CD1c-positive myeloid dendritic cell (primary cell): ENCODE results near the gene CD14.
"Not testable (repeated sequence)": the region's sequence is repeated elsewhere in the genome, so short reads cannot be mapped to it uniquely, and the experiment has no call there.

Experiments used
- DNase-seq: peaks from one replicate; pipeline ENCODE4 v3.0.0-alpha.2; 2016; ENCODE audit errors: extremely low spot score

CD14 gene

DNA sequence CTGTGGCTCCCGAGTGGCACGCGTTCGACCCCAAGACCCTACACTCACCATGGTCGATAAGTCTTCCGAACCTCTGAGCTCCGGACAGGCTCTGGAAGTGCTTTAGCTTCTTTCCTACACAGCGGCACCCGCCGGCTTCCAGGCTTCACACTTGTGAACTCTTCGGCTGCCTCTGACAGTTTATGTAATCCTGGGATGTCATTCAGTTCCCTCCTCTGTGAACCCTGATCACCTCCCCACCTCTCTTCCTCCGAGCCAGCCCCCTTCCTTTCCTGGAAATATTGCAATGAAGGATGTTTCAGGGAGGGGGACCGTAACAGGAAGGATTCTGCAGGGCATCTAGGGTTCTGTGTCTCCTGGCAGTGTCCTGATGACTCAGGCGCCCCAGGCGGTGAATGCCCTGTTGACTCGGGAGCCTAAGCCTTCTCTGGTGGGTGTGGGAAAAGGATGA lies at the start of gene CD14:
TSS of gene CD14 (minus strand) at position 155 of the 451 bp plus-strand sequence. CDS start at position 51, 104 bp downstream.
- DNase-seq, result peak; percentile 82

DNA sequence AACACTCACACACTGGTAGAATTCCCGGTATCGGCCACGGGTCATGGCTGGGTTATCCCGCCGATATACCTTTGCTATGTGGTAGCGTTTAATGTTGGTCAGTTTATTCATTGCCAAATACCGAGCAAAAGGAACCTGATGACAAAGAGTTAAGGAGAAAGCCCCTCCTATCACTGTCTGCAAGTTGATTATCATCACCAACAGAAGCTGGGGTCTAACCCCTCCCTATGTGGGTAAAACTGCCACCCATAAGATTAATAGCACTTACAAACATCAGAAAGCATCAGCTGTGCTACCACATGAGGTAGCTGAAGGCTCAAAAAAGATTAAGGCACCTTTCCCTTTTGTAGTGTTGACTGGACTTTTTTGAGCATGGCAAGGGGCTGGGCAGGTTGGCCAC lies 46.0 kb upstream of the CD14 start:
- DNase-seq, result no peak

DNA sequence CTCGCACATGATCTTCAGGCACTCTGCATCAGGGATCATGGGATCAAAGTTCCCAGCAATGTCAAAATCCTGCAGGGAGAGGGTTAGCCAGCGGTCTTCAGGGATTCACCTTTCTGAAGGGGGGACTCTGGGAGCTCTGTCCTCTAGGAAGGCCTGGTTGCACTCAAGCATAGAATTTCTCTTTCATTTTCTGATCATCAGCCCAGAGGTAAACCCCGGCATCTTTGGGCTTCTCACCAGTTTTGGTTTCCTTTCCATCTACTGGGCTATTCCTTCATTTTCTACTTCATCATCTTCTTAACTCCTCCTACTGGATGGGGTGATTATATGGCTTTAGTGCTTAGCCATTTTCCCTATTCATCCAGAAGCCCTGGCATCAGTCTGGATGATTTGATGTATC lies 45.0 kb upstream of the CD14 start:
- no peak for DNase-seq

DNA sequence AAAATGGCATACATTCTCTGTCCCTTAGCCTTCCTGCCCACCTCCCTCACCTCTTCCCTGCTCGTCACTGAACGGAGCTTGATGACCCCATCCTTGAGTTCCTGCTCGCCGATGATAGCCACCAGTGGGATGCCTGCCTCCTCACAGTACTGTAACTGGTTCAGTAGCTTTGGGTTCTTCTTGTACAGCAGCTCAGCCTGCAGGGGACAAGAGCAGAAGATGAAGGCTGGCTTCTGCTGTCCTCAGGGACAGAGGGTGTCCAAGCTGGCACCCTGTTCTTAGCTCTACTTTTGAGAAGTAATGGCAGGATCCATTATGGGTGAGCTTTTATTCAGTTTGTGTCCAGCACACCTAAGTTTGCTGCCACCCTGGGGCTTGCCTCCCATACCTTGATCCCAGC lies 41.7 kb upstream of the CD14 start:
- no peak for DNase-seq

DNA sequence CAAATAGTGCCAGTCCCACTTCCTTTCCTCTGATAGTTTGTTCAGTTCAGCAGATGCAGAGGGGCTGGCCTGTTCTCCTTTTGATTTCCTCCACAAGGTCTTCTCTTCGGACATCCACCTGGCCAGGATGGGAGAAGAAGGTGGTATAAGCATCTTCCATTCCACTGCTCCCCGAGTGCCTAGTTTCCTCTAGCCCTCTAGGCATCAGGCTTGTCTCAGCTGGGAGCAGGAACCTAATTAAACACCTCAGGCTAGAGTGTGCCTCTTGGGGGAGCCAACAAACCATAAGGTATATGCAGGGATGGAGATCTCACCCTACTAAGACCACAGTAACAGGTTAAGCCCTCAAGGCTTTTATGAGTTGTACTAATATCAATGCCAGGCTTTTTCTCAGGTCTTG lies 41.2 kb upstream of the CD14 start:
- DNase-seq, result no peak

DNA sequence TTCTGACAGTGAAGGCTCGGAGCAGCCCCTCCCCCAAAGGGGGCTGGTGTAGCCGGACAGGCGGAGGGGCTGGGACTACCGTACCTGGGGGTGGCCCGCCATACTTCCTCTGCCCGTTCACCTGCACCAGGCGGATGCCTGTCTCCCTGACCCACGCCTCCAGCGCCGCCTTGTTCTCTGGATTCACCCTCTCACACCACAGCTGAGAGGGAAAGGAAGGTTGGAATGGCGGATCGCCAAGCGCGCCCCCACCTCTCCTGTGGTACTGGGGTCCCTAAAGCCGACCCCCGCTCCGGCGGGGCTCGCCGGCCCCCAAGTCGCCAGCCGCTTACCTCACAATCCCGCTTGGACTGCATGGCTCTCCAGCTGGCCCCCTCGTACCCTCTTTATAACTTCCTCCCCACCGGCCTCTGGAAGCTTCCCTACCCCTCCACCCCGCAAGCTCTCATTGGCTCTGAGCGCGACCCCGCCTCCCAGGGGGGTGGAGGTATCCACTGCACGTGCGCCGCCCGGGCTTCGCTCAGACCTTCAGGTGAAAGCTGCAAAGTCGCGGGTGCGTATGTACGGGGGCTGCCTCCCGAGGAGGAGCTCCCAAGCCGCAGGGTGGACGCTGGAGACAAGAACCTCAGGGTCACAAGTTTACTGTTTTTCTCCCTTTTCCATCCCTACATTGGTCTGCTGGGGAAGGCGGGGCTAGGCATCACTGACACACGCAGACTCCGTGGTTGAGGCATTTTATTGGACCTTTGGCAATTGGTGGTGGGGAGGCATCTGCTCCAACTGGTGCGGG lies 40.4 kb upstream of the CD14 start, which contains the start of gene DND1:
TSS of gene DND1 (minus strand) at position 390 of the 790 bp plus-strand sequence. CDS start at position 356, 34 bp downstream.
- no peak for DNase-seq

DNA sequence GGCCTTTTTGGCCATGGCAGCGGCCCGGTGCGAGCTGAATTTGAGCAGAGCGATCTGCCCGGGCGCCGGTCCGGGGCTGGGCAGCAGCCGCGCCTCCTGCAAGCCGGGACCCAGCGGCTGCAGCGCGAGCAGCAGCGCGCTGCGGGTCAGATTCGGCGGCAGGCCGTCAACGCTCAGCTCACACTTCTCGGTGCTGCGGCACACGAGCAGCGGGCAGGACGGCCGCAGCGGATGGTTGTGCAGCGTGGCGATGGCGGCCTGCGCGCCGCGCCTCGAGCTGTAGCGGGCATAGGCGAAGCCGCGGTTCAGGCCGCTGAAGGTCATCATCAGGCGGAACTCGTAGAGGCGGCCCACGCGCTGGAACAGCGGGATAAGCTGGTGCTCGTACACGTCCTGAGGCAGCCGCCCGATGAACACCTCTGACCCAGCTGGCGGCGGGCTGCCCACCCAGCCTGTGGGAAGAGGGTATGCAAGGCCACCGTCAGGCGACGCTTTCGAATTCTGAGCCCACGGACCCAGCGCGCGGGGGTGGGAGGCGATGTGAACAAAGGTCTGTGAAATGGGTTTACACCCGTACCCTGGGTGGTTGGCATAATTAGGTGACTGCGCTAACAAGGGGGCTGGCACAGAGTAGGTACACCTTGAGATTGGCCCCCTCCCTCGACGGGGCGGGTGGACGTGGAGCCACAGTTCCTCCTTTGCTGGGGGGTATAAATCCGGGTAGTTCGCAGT lies 39.6 kb upstream of the CD14 start:
- DNase-seq, result peak; percentile 29

DNA sequence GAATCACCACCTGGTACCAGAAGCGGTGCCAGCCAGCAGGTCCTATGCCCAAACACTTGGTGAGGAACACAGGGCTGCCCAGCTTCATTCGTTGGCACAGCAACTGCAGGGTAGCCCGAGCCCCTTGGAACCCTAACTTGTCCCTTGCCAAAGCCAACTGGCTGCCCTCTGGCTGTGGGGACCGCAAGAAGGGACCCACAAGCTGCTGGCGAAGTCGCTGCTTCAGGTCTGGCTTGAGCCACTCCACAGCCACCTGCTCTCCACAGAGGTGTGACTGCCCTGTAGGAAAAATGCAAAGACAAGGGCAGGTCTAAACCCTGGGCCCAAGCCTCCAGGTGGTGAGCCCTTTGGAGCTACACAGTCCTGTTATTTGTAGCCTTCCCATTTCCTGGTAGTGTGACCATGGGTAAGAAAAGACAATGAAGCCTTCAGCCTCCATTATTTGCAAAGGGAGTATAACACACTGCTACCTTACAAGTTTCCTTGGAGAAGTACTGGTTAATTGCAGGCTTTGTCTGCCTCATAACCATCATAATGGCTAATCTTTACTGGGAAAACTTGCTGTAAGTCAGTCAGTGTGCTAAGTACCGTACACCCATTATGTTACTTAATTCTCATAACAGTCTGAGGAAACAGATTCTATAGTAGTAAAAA lies 38.6 kb upstream of the CD14 start:
- no peak for DNase-seq

DNA sequence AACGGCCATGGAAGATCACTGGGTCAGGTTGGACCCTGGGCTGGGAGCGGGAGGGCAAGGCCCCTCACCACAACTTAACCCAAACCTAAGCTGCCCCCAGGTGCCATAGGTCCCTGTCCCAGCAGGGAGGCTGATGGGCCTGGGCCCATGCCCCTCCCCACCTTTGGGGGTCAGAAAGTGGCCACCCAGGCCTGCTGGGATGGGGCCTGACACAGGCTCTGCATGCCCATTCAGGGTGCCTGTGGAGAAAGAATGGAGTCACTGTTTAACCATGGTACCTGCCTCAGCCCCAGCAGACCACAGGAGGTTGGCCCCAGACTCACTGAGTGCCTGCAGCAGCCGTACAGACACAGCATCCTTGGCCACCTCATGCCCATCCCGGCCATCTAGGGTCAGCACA lies 38.1 kb upstream of the CD14 start:
- DNase-seq, result not testable (repeated sequence)

DNA sequence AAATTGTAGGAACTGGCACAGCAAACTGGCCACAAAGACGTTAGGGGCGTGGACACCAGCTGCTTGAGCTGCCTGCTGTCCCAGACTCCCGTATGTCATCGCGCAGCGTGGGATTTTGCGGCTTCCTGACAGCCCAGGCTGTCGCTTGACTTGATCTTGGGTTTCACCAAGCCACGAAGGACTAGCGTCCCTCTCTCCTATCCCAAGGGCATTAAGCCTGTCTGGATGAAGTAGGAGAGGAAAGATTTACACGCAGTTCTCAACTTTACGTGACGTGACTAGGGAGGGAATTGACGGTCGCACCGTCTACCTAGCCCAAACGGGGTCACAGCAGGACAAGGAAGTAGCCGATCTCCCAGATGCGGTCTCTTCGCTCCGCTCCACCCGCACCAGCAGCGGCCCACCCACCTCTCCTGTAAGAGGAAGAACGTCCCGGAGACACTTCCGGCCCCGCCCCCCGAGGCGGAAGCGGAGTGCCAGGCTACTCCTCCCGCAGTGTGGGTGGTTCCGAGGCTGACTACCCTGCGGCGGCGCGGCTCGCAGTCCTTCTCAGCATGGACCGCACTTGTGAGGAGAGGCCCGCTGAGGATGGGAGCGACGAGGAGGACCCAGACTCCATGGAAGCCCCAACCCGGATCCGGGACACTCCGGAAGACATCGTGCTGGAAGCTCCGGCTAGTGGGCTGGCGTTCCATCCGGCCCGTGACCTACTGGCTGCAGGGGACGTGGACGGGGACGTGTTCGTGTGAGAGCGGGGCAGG lies 31.6 kb upstream of the CD14 start, which contains the start of gene WDR55:
TSS of gene WDR55 (plus strand) at position 546 of the 761 bp plus-strand sequence. CDS start at position 555, 9 bp downstream.
- peak; percentile 98 for DNase-seq

DNA sequence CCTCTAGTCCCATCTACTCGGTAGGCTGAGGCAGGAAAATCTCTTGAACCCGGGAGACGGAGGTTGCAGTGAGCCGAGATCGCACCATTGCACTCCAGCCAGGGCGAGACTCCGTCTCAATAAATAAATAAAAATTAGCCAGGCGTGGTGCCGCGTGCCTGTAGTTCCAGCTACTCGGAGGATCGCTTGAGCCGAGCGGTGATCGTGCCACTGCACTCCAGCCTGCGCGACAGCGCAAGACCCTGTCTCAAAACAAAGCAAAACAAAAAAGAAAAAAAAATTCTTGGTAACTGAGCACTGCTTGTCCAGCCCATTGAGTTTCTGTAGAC lies 31.0 kb upstream of the CD14 start:
- no peak for DNase-seq

DNA sequence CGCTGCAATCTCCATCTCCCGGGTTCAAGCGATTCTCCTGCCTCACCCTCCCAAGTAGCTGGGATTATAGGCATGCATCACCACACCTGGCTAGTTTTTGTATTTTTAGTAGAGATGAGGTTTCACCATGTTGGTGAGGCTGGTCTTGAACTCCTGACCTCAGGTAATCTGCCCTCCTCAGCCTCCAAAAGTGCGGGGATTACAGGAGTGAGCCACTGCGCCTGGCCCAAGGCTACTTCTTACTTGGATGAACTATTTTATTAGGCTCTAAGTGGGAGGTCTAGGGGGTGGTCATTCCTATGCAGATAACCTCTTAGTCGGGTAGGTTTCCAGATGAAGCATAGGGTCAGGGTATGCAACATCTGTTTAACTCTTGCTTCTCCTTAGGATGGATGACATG lies 27.4 kb upstream of the CD14 start:
- not testable (repeated sequence) for DNase-seq

DNA sequence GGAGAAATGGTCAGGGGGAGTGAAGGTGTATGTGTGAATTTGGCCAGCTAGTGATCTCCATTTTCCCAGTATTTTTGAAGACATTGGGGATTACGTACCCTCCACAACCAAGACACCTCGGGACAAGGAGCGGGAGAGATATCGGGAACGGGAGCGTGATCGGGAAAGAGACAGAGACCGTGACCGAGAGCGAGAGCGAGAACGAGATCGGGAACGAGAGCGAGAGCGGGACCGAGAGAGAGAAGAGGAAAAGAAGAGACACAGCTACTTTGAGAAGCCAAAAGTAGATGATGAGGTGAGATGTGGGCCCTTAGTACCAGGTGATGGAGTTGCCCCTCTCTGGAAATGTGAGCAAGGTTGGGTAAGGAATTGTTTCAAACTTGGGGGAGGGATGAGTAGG lies 25.9 kb upstream of the CD14 start:
- DNase-seq, result no peak

DNA sequence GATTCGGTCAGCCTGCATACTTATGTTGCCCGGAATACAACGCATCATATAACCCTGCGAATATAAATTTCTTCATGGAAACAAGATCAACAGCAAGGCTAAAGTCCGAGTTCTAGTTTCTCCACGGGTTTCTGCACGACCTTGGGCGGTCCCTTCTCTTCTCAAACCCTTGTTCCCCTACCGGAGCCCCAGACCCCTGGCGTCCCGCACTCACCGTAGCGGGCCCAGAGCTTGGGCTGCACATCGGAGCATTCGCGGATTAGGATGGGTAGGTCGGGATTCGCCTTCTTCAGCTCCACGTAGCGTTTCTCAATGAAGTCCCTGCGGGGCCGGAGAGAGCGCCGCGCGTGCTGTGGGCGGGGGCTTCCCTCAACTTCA lies 14.1 kb upstream of the CD14 start:
- no peak for DNase-seq

DNA sequence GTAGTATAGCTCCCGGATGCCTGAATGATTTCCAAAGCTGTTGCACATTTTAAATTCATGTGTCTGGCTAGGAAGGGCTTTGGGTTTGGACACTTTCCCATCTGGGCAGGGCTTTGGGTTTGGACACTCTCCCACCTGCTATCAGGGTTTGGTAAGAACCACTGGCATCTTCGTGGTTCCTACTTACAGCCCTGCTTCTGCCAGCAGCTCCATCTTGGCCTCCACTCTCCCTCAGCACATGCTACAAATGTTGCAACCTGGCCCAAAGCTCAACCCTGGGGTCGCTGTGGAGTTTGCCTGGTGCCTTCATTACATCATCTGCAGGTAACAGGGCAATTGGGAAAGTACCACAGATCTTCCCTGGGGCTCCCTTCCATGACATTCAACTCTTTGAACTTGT lies 9.7 kb upstream of the CD14 start:
- no peak for DNase-seq

DNA sequence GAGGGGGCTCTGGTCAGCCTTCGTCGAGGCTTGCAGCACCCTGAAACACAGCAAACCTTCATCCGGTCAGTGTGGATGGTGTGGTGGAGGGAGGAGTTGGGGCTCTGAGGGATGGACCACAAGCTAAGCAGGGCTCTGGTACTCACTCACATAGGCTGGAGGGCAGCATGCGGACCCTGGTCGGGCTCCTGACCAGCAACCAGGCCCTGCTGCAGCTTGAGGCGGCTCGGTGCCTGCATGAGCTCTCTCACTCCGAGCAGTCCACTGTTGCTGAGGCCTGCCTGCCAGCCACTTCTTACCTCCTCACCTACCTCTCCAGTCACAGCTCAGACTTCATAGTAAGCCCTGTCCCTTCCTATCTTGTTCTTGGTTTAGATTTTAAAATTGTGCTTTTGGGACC lies 8.7 kb upstream of the CD14 start:
- no peak for DNase-seq

DNA sequence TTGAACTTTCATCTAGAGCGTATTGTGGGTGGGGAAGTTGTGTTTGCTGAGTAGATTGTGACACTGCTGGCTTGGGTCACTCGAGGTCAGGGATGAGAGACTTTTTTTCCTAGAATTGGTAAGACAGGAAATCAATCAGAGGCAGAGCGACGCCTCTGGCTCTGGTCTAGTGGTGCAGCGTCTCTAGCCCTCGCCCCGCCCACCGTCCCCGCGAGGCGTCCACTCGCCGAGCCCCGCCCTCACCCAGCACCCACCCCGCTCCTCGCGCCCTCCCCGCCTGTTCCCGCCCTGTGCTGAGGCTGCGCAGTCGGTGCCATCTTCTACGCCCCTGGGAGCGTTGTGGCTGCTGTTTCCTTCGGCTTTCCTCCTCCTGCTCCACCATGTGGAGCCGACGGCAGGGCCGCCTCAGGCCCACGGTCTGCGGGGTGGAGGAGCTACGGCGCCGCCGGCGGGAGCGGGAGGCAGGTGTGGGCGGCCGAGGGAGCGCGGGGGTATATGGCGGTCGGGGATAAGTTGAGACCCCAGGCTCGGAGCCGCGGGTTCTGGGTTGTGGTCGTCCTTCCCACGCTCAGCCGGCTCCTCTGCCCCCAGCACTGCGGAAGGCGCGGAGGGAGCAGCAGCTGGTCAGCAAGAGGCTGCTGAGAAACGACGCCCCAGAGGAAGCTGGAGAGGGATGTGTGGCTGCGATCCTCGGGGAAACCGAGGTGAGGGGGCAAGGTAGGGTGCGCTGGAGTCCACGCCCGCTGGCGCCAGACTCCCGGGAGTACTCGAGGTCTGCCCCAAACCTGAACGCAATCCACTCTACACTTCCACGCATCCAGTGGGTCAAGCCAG lies 6.4 kb upstream of the CD14 start, which contains the start of gene TMCO6:
TSS of gene TMCO6 (plus strand) at position 304 of the 834 bp plus-strand sequence. CDS start at position 381, 77 bp downstream.
- peak; percentile 99 for DNase-seq

DNA sequence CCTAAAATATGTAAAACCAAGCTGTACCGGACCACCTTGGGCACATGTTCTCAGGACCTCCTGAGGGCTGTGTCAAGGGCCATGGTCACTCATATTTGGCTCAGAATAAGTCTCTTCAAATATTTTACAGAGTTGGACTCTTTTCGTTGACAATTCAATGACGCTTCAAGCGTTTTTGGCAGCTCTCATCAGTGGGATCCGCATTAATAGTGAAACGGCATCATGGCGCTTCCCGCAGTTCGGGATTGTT lies 5.8 kb upstream of the CD14 start:
- DNase-seq, result not testable (repeated sequence)

DNA sequence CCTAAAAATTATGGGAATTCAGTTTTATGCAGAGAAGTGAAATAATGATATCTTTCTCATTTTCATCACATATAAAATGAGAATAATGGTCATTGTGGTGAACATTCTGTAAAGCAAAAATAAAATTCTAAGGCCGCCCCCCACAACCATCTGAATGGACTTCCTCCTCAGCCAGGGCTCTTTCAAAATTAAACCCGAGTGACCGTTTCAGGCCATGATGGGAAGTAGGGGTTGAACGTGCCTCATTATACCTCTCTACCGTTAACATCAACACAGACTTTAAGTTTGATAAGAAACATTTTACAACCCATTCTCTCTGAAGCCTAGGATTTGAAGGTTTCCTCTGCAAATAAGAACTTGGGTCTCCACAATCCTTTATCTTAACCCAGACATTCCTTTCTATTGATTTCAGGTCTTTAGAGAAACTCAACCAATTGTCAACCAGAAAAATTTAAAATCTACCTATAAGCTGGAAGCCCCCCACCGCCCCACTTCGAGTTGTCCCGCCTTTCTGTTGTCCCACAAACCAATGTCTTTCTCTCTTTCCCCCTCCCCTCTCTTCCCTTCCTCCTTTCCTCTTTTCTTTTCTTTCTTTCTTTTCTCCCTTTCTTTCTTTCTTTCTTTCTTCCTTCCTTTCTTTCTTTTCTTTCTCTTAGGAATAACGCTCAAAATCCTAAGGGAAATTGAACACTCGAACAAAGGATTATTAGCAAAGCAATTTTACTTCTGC lies 4.6 kb upstream of the CD14 start:
- no peak for DNase-seq
